Naive thymus-derived CD4-positive, alpha-beta T cell (primary cell): ENCODE results near the gene CTDSP1. TPM values are rescaled to one million over a fixed set of nuclear protein-coding genes. Genes with fewer than 3 reads are reported as not detected.

Experiments
- ATAC-seq: fragments of 150-1000 bp; cut with Tn5 transposase; 2 replicates; pipeline ENCODE4 v1.10.0; 2021; ENCODE audit warnings: mild to moderate bottlenecking, moderate library complexity
- CTCF ChIA-PET: fragments of 350-600 bp; sonication (Branson Sonifier 250); formaldehyde crosslinking; loops from one replicate; lab custom pipeline; 2021; ENCODE audit warnings: antibody characterized with exemption; lab: Charles Lee
- POLR2A ChIA-PET: fragments of 350-600 bp; sonication (Branson Sonifier 250); formaldehyde crosslinking; loops from one replicate; lab custom pipeline; 2021; ENCODE audit warnings: antibody characterized with exemption, inconsistent platforms; lab: Charles Lee
- DNase-seq, 9 donors: peaks; one replicate each; pipeline versions ENCODE4 v3.0.0 to v3.0.0-alpha.2; 2020 to 2022; ENCODE audit warnings: mixed read lengths in 1 of 9
- H3K27ac ChIP-seq: one replicate; pipeline ENCODE4 v1.7.0; 2013; ENCODE audit warnings: mild to moderate bottlenecking, low read depth, low read length, moderate library complexity
- H3K27me3 ChIP-seq, 2 donors: one replicate each; pipeline ENCODE4 v1.7.0; 2013; ENCODE audit warnings: low read length in 2 of 2, mild to moderate bottlenecking in 2 of 2, moderate library complexity in 2 of 2; ENCODE audit not compliant: control insufficient read depth in 2 of 2, insufficient read depth in 2 of 2
- H3K36me3 ChIP-seq, 3 experiments: 1 replicate in 2 of 3; 2 replicates in 1 of 3; pipeline ENCODE4 v1.7.0; 2013; ENCODE audit warnings: low read length in 3 of 3, mild to moderate bottlenecking in 3 of 3, moderate library complexity in 1 of 3; ENCODE audit not compliant: insufficient read depth in 3 of 3, control insufficient read depth in 2 of 3
- H3K4me1 ChIP-seq, 2 donors: one replicate each; pipeline ENCODE4 v1.7.0; 2013; ENCODE audit warnings: low read length in 2 of 2, mild to moderate bottlenecking in 2 of 2, moderate library complexity in 1 of 2; ENCODE audit not compliant: control insufficient read depth in 2 of 2, insufficient read depth in 2 of 2
- H3K4me3 ChIP-seq: 2 replicates; pipeline ENCODE4 v1.7.0; 2013; ENCODE audit warnings: mild to moderate bottlenecking, low read length
- H3K9me3 ChIP-seq, 3 experiments: 1 replicate in 2 of 3; 2 replicates in 1 of 3; pipeline ENCODE4 v1.7.0; 2013; ENCODE audit warnings: low read length in 3 of 3; ENCODE audit not compliant: control insufficient read depth in 2 of 3
- H3K27ac Mint-ChIP-seq, 9 donors: one replicate each; pipeline ENCODE4 v1.8.0; 2020 to 2022; ENCODE audit warnings: mixed read lengths in 9 of 9, mild to moderate bottlenecking in 8 of 9, moderate library complexity in 5 of 9, inconsistent platforms in 2 of 9
- H3K27me3 Mint-ChIP-seq, 5 donors: one replicate each; pipeline ENCODE4 v1.8.0; 2021 to 2022; ENCODE audit warnings: mixed read lengths in 5 of 5, mild to moderate bottlenecking in 1 of 5
- H3K36me3 Mint-ChIP-seq, 5 donors: one replicate each; pipeline ENCODE4 v1.8.0; 2020 to 2022; ENCODE audit warnings: mixed read lengths in 5 of 5, mild to moderate bottlenecking in 3 of 5, inconsistent platforms in 1 of 5
- H3K4me1 Mint-ChIP-seq, 7 donors: one replicate each; pipeline ENCODE4 v1.8.0; 2020 to 2022; ENCODE audit warnings: mixed read lengths in 7 of 7, mild to moderate bottlenecking in 3 of 7, inconsistent platforms in 1 of 7
- H3K4me3 Mint-ChIP-seq, 10 donors: one replicate each; pipeline ENCODE4 v1.8.0; 2020 to 2022; ENCODE audit warnings: mild to moderate bottlenecking in 10 of 10, mixed read lengths in 10 of 10, moderate library complexity in 6 of 10, inconsistent platforms in 2 of 10
- H3K9me3 Mint-ChIP-seq, 11 donors: one replicate each; pipeline ENCODE4 v1.8.0; 2020 to 2022; ENCODE audit warnings: mixed read lengths in 11 of 11, mild to moderate bottlenecking in 4 of 11, inconsistent platforms in 1 of 11, moderate library complexity in 1 of 11
- intact Hi-C, 2 donors: fragments of 100-400 bp; cut with micrococcal nuclease; formaldehyde crosslinking; loops; one replicate each; pipeline ENCODE4 v1.15.1; 2023
- polyA plus RNA-seq, 2 donors: library from polyadenylated mRNA; unstranded; fragments of 300-500 nt; fragmentation: Illumina TruSeq; gene quantifications; one replicate each; pipeline ENCODE4 v1.2.3, GENCODE V29; 2021
- total RNA-seq, 6 experiments: library from RNA in 5 of 6; stranded (reverse) in 5 of 6; gene quantifications; 1 replicate in 5 of 6; 2 replicates in 1 of 6; pipeline ENCODE4 v1.2.3 and lab custom pipeline; 2021 to 2026

Gene CTDSP1
- total and polyA plus RNA-seq, 7 experiments from 2014 or later: 22.5 to 219 (median 148) TPM

DNA sequence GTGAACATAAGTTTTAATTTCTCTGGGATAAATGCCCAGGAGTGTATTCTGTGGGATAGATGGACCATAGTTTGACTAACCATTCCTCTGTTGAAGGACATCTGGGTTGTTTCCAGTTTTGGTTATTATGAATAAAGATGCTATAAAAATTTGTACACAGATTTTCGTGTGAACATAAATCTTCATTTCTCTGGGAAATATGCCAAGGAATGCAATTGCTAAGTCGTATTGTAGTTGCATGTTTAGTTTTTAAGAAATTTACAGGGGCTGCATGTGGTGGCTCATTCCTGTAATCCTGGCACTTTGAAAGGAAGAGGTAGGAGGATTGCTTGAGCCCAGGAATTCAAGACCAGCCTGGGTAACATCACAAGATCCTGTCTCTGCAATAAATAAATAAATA is 24.5 kb upstream of the CTDSP1 start:
- Mint-ChIP-seq H3K4me3 (no peak overlapping the region), H3K36me3 (no peaks in the 10 kb centered on the region), H3K27ac (no peak overlapping the region), H3K4me1 (peaks cover 2 to 13% (median 6%) of the 10 kb centered on the region in 7 donors), H3K9me3 (no peaks in the 10 kb centered on the region), H3K27me3 (peaks cover 0 to 14% (median 0%) of the 10 kb centered on the region in 5 donors)
- Histone ChIP-seq H3K4me3 (no peak overlapping the region), H3K27ac (no peak overlapping the region), H3K4me1 (no peaks in the 10 kb centered on the region), H3K36me3 (no peaks in the 10 kb centered on the region), H3K9me3 (no peaks in the 10 kb centered on the region), H3K27me3 (no peaks in the 10 kb centered on the region)
- DNase-seq (no peak), ATAC-seq (no peak)
- CTCF ChIA-PET: no interaction called here
- POLR2A ChIA-PET: interaction anchor here (0.7 kb wide), 1 partner anchor 190 kb away, joined by 3 read pairs; no protein-coding TSS in a partner anchor
- intact Hi-C loops: no loop called here

DNA sequence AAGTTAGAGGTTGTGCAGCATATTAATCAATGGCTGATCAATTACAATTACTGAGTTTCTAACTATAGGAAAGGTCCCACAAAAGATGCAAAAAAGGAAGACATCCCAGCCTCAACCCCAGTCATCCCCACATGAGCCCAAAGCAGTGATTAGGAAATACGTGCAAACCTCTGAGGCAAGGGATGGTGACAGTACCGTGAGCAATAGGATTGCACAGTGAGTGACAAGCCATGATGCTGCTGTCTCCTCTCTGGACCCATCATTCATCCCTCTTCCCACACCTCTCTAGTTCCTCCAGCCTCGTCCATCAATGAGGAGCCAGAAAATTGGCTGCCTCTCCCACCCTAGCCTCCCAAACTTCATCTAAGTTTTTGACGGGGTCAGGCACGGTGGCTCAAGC is 21.6 kb upstream of the CTDSP1 start:
- peaks cover 0 to 16% (median 0%) of the 10 kb centered on the region in 5 donors for H3K27me3 Mint-ChIP-seq
- DNase-seq: no peak
- intact Hi-C loops: no loop called here
- no peak overlapping the region for H3K4me3 Mint-ChIP-seq
- peaks cover 0 to 5% (median 0%) of the 10 kb centered on the region in 7 donors for H3K4me1 Mint-ChIP-seq
- no peaks in the 10 kb centered on the region for H3K36me3 Mint-ChIP-seq
- H3K27ac Mint-ChIP-seq: peak overlapping the region in 1 of 9 donors; percentile 33
- no peaks in the 10 kb centered on the region for H3K27me3 ChIP-seq
- H3K27ac ChIP-seq: no peak overlapping the region
- ATAC-seq: peak; percentile 72
- no peaks in the 10 kb centered on the region for H3K9me3 Mint-ChIP-seq
- H3K36me3 ChIP-seq: no peaks in the 10 kb centered on the region
- POLR2A ChIA-PET: no interaction called here
- H3K9me3 ChIP-seq: no peaks in the 10 kb centered on the region
- no peaks in the 10 kb centered on the region for H3K4me1 ChIP-seq
- H3K4me3 ChIP-seq: no peak overlapping the region
- CTCF ChIA-PET: no interaction called here

GRCh38 chr2:218381916-218382366 is 17.7 kb upstream of the CTDSP1 start, which contains the start of gene SLC11A1:
Gene SLC11A1, plus strand, starts transcription at chr2:218382273. Its CDS starts 96 bp downstream, at chr2:218382369.
- Histone ChIP-seq H3K36me3 (no peaks in the 10 kb centered on the region), H3K9me3 (no peaks in the 10 kb centered on the region), H3K27ac (no peak within 1 kb of the TSS), H3K4me3 (no peak within 1 kb of the TSS), H3K4me1 (no peaks in the 10 kb centered on the region), H3K27me3 (no peaks in the 10 kb centered on the region)
- H3K27me3 Mint-ChIP-seq: peaks cover 0 to 24% (median 0%) of the 10 kb centered on the region in 5 donors
- ChIA-PET POLR2A (interaction anchor here (0.6 to 1.4 kb wide), 2 partner anchors 9 to 29 kb away, joined by 3 read pairs; no protein-coding TSS in a partner anchor), CTCF (interaction anchor here (1.4 kb wide), 1 partner anchor 24 kb away, joined by 4 read pairs; no protein-coding TSS in a partner anchor)
- H3K4me3 Mint-ChIP-seq: peak within 1 kb of the TSS in 1 of 10 donors; percentile 17
- peak; percentile 81 for ATAC-seq
- intact Hi-C loops: no loop called here
- no peaks in the 10 kb centered on the region for H3K9me3 Mint-ChIP-seq
- no peaks in the 10 kb centered on the region for H3K36me3 Mint-ChIP-seq
- DNase-seq: no peak
- peaks cover 0 to 5% (median under 1%) of the 10 kb centered on the region in 7 donors for H3K4me1 Mint-ChIP-seq
- peak within 1 kb of the TSS in 2 of 9 donors; percentile 29 to 51 for H3K27ac Mint-ChIP-seq

DNA sequence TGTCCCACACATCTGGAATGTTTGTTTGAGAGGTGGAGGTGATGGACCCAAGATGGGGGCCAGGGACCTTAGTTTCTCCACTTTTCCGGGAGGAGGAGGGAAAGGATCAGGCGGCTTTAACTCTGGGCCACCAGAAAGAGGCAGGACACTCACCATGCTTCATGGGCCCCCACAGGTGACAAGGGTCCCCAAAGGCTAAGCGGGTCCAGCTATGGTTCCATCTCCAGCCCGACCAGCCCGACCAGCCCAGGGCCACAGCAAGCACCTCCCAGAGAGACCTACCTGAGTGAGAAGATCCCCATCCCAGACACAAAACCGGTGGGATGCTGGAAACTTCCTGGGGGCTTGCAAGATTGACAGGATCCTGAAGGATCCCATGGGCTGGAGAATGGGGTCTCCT is 16.9 kb upstream of the CTDSP1 start:
- Mint-ChIP-seq H3K27me3 (peaks cover 0 to 28% (median 0%) of the 10 kb centered on the region in 5 donors), H3K36me3 (no peaks in the 10 kb centered on the region), H3K4me3 (no peak overlapping the region), H3K9me3 (no peaks in the 10 kb centered on the region), H3K27ac (no peak overlapping the region), H3K4me1 (peaks cover 5 to 11% (median 7%) of the 10 kb centered on the region in 7 donors)
- H3K4me3 ChIP-seq: no peak overlapping the region
- intact Hi-C loops: no loop called here
- DNase-seq (no peak), ATAC-seq (no peak)
- no peaks in the 10 kb centered on the region for H3K9me3 ChIP-seq
- H3K36me3 ChIP-seq: no peaks in the 10 kb centered on the region
- H3K4me1 ChIP-seq: no peaks in the 10 kb centered on the region
- no peaks in the 10 kb centered on the region for H3K27me3 ChIP-seq
- ChIA-PET POLR2A (interaction anchor here (1.3 to 1.6 kb wide), 3 partner anchors 8 to 13 kb away, joined by 3 to 5 read pairs (median 4); no protein-coding TSS in a partner anchor), CTCF (interaction anchor here (1.6 kb wide), 1 partner anchor 11 kb away, joined by 6 read pairs; no protein-coding TSS in a partner anchor)
- no peak overlapping the region for H3K27ac ChIP-seq

DNA sequence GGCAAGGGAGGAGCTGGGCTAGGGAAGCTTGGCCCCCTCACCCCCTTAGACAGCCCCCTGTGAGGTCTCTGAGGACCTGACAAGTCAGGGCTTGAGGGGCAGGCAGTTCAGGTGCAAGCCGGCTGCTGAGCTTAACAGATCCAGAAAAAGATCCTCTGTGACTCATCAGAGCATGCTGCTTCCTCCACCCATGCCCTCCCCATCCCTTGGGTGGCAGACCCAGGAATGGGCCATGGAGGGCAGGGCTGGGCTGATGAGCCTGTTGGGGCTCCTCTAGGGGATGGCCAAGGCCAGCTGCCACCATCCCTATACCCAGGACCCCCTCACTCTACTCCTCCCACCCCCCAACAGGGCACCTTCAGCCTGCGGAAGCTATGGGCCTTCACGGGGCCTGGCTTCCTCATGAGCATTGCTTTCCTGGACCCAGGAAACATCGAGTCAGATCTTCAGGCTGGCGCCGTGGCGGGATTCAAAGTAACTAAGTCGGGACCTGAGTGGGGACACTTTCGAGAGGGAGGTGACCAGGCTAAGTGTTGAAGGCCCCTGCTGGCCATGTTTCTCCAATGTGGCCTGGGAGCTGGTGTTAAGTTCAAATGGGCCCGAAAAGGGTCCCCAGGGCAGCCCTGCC is 15.7 kb upstream of the CTDSP1 start:
- H3K27me3 ChIP-seq: no peaks in the 10 kb centered on the region
- Mint-ChIP-seq H3K27ac (no peak overlapping the region), H3K36me3 (no peaks in the 10 kb centered on the region), H3K27me3 (peaks cover 0 to 19% (median 0%) of the 10 kb centered on the region in 5 donors), H3K9me3 (no peaks in the 10 kb centered on the region), H3K4me1 (peaks cover 5 to 11% (median 6%) of the 10 kb centered on the region in 7 donors), H3K4me3 (no peak overlapping the region)
- H3K27ac ChIP-seq: no peak overlapping the region
- no peak overlapping the region for H3K4me3 ChIP-seq
- ChIA-PET CTCF (interaction anchor here (0.8 to 1.6 kb wide), 3 partner anchors 9 to 93 kb away, joined by 3 to 6 read pairs (median 3); no protein-coding TSS in a partner anchor), POLR2A (interaction anchor here (0.6 to 1.6 kb wide), 2 partner anchors 14 to 199 kb away, joined by 3 to 5 read pairs; no protein-coding TSS in a partner anchor)
- ATAC-seq (no peak), DNase-seq (no peak)
- no peaks in the 10 kb centered on the region for H3K36me3 ChIP-seq
- H3K9me3 ChIP-seq: no peaks in the 10 kb centered on the region
- intact Hi-C loops: no loop called here
- H3K4me1 ChIP-seq: no peaks in the 10 kb centered on the region

DNA sequence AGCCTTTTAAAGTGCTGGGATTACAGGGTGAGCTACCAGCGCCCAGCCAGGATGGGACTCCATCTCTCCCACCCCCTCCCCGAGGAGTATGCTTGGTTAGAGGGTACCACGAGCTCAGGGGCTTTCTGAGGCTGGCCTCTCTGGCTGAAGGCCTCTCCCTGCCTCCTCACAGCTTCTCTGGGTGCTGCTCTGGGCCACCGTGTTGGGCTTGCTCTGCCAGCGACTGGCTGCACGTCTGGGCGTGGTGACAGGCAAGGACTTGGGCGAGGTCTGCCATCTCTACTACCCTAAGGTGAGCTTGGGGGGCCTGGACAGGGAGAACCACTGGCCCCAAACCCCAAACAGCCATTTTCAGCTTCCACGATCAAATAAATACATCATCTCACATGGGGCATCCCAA is 14.7 kb upstream of the CTDSP1 start:
- Mint-ChIP-seq H3K9me3 (no peaks in the 10 kb centered on the region), H3K4me3 (no peak overlapping the region), H3K4me1 (peaks cover 5 to 11% (median 6%) of the 10 kb centered on the region in 7 donors), H3K27me3 (peaks cover 0 to 17% (median 0%) of the 10 kb centered on the region in 5 donors), H3K36me3 (no peaks in the 10 kb centered on the region), H3K27ac (no peak overlapping the region)
- H3K27me3 ChIP-seq: no peaks in the 10 kb centered on the region
- H3K9me3 ChIP-seq: no peaks in the 10 kb centered on the region
- no peak for DNase-seq
- ChIA-PET POLR2A (no interaction called here), CTCF (no interaction called here)
- H3K27ac ChIP-seq: no peak overlapping the region
- H3K36me3 ChIP-seq: no peaks in the 10 kb centered on the region
- no peaks in the 10 kb centered on the region for H3K4me1 ChIP-seq
- intact Hi-C loops: no loop called here
- no peak overlapping the region for H3K4me3 ChIP-seq
- ATAC-seq: no peak
